K562 (cell line): ENCODE results near the gene ITPR3. TPM values are rescaled to one million over a fixed set of nuclear protein-coding genes. Genes with fewer than 3 reads are reported as not detected.

Experiments used
- ATAC-seq: fragments of 200-7000 bp; cut with Tn5 transposase; 3 replicates; pipeline ENCODE4 v1.9.1; 2020; ENCODE audit warnings: moderate library complexity
- BruUV-seq: library from RNA; stranded (reverse); fragments of 400-500 nt; replicated peaks from 2 replicates; lab custom pipeline; 2021; lab: Mats Ljungman, UMichigan
- CTCF ChIA-PET: fragments of 300-600 bp; formaldehyde crosslinking; extraction: SDS; loops from one replicate; lab custom pipeline; 2021; ENCODE audit warnings: low intra/inter-chr PET ratio; lab: Yijun Ruan, JAX
- POLR2A ChIA-PET: fragments of 300-600, 350-650 bp; sonication (Branson Sonifier 250); formaldehyde crosslinking; extraction: SDS; loops from one replicate; lab custom pipeline; 2021; ENCODE audit warnings: antibody characterized with exemption, inconsistent platforms; lab: Yijun Ruan, JAX
- DNase-seq, 4 experiments: peaks; one replicate each; pipeline versions ENCODE4 v3.0.0 to v3.0.0-alpha.2; 2011 to 2018; ENCODE audit warnings: low spot score in 3 of 4, mixed read lengths in 3 of 4; ENCODE audit errors: extremely low read depth in 1 of 4
- FAIRE-seq: peaks from 2 replicates; lab custom pipeline; 2011; peaks lifted over from hg19 to GRCh38; lab: Jason Lieb, UNC
- H2AFZ ChIP-seq: 2 replicates; pipeline ENCODE4 v1.6.0; 2011; ENCODE audit warnings: low read depth, low read length, control low read depth, inconsistent platforms
- H3K27ac ChIP-seq: fragments of 200-600 bp; 3 replicates; pipeline ENCODE4 v1.8.0; 2011; ENCODE audit warnings: low read depth, mild to moderate bottlenecking, control low read depth, inconsistent platforms, low read length, moderate library complexity, mixed read lengths; ENCODE audit errors: extremely low read depth
- H3K27me3 ChIP-seq, 2 experiments: fragments of 300-600 bp in 1 of 2; 2 replicates in 1 of 2; 3 replicates in 1 of 2; pipeline versions ENCODE4 v1.6.0 to v1.8.0; 2011; ENCODE audit warnings: inconsistent platforms in 2 of 2, low read length in 2 of 2, mild to moderate bottlenecking in 1 of 2, mixed read lengths in 1 of 2, moderate library complexity in 1 of 2; ENCODE audit not compliant: control insufficient read depth in 2 of 2, insufficient read depth in 2 of 2
- H3K36me3 ChIP-seq: fragments of 300-600 bp; 3 replicates; pipeline ENCODE4 v1.8.0; 2011; ENCODE audit warnings: mild to moderate bottlenecking, low read length, inconsistent platforms; ENCODE audit not compliant: control insufficient read depth, insufficient read depth
- H3K4me1 ChIP-seq, 2 experiments: fragments of 200-600 bp in 1 of 2; replicated peaks in 1 of 2; 2 replicates in 1 of 2; 3 replicates in 1 of 2; pipeline versions ENCODE4 v1.5.1 to v1.8.0; 2011; ENCODE audit warnings: inconsistent platforms in 2 of 2, low read length in 2 of 2, mild to moderate bottlenecking in 1 of 2, mixed read lengths in 1 of 2, moderate library complexity in 1 of 2; ENCODE audit not compliant: control insufficient read depth in 2 of 2, insufficient read depth in 2 of 2
- H3K4me2 ChIP-seq: 2 replicates; pipeline ENCODE4 v1.6.1; 2011; ENCODE audit warnings: low read length, control low read depth, inconsistent platforms, mixed read lengths; ENCODE audit not compliant: insufficient read depth
- H3K4me3 ChIP-seq: fragments of 200-600 bp; sonication (generic), shearing (Covaris generic); 2 replicates; pipeline ENCODE4 v1.5.1; 2016; ENCODE audit warnings: control low read depth, inconsistent platforms
- H3K79me2 ChIP-seq: fragments of 200-600 bp; 3 replicates; pipeline ENCODE4 v1.8.0; 2011; ENCODE audit warnings: low read length, inconsistent platforms; ENCODE audit not compliant: control insufficient read depth, insufficient read depth
- H3K9ac ChIP-seq, 2 experiments: 2 replicates each; pipeline versions ENCODE4 v1.6.0 to v1.6.1; 2011; ENCODE audit warnings: low read depth in 2 of 2, low read length in 2 of 2, control low read depth in 1 of 2, inconsistent platforms in 1 of 2, mild to moderate bottlenecking in 1 of 2, mixed read lengths in 1 of 2; ENCODE audit not compliant: insufficient read depth in 1 of 2
- H3K9me1 ChIP-seq: one replicate; pipeline ENCODE4 v1.6.0; 2011; ENCODE audit warnings: inconsistent platforms, mild to moderate bottlenecking, low read length, moderate library complexity; ENCODE audit not compliant: control insufficient read depth, insufficient read depth
- H3K9me3 ChIP-seq: replicated peaks from 2 replicates; pipeline ENCODE4 v1.5.1; 2011; ENCODE audit warnings: low read depth, low read length, inconsistent platforms; ENCODE audit not compliant: control insufficient read depth, insufficient read depth
- H4K20me1 ChIP-seq: replicated peaks from 2 replicates; pipeline ENCODE4 v1.6.1; 2011; ENCODE audit warnings: low read length, inconsistent platforms, mixed read lengths; ENCODE audit not compliant: control insufficient read depth, insufficient read depth
- PHF8 ChIP-seq: fragments of 200-600 bp; sonication (generic); IDR thresholded peaks from 2 replicates; pipeline ENCODE4 v1.6.1; 2012; ENCODE audit warnings: mixed run types, mild to moderate bottlenecking, inconsistent platforms, low read length, moderate library complexity, borderline replicate concordance
- POLR2G ChIP-seq: fragments of 200-400 bp; formaldehyde crosslinking; IDR thresholded peaks from 2 replicates; pipeline ENCODE4 v1.6.1; 2017; ENCODE audit warnings: low read depth, mild to moderate bottlenecking, antibody characterized with exemption, low read length, moderate library complexity
- STAG1 ChIP-seq: sonication (generic); formaldehyde crosslinking; IDR thresholded peaks from 2 replicates; pipeline ENCODE4 v1.5.0; 2020; ENCODE audit warnings: missing genetic modification reagents, borderline replicate concordance
- TCF15 ChIP-seq: fragments of 250-450 bp; sonication (Bioruptor Pico); IDR thresholded peaks from 2 replicates; pipeline ENCODE4 v1.8.0; 2022; ENCODE audit warnings: moderate library complexity, mild to moderate bottlenecking, inconsistent platforms
- ZKSCAN1 ChIP-seq: fragments of 150-350 bp; IDR thresholded peaks from 2 replicates; pipeline ENCODE4 v1.6.1; 2016; ENCODE audit warnings: low read depth, low read length
- ZNF444 ChIP-seq: fragments of 250-450 bp; sonication (Bioruptor Pico); IDR thresholded peaks from 2 replicates; pipeline ENCODE4 v1.4.0; 2020; ENCODE audit warnings: mild to moderate bottlenecking, moderate library complexity
- WGBS: fragments of 100-300 bp; shearing (Covaris generic); methylation state at CpG from one replicate; pipeline ENCODE4 v1.1.6; 2016; ENCODE audit warnings: low coverage, mixed read lengths; ENCODE audit not compliant: insufficient coverage; ENCODE audit errors: missing lambda C conversion rate; 5-methylcytosine and 5-hydroxymethylcytosine counted together
- in situ Hi-C: fragments of 300-500 bp; cut with MboI; formaldehyde crosslinking; loops from 4 replicates; pipeline ENCODE4 v1.15.0; 2018; ENCODE audit warnings: inconsistent platforms, mixed read lengths
- intact Hi-C: fragments of 100-400 bp; cut with micrococcal nuclease; formaldehyde crosslinking; loops from 2 replicates; pipeline ENCODE4 v1.14.2; 2022
- polyA plus RNA-seq, 8 experiments: library from polyadenylated mRNA; depleted of rRNA in 4 of 8; stranded (reverse) in 5 of 8; unstranded in 3 of 8; fragments of >200 nt; fragmentation: Nextera tagmentation in 2 of 8; fragmentation: Illumina TruSeq in 1 of 8; extraction: Ambion mirVana in 2 of 8; extraction: Trizol in 1 of 8; gene quantifications; 2 replicates each; pipeline versions ENCODE4 v1.2.1 to v1.2.3, GENCODE V29; 2011 to 2014; ENCODE audit warnings: inconsistent platforms in 1 of 8, missing spikeins in 1 of 8
- total RNA-seq, 7 experiments: library from RNA; depleted of rRNA in 6 of 7; stranded (reverse); fragments of >200 nt in 6 of 7; fragmentation: Illumina TruSeq in 2 of 7; extraction: Trizol in 2 of 7; gene quantifications; 2 replicates each; pipeline versions ENCODE4 v1.2.1 to v1.2.3, GENCODE V29; 2011 to 2021; ENCODE audit warnings: low replicate concordance in 1 of 7
- TF ChIP-seq, protein P1 (sequence below): sonication (generic); formaldehyde crosslinking; IDR thresholded peaks from 2 replicates; pipeline ENCODE4 v1.8.0; 2022; ENCODE audit warnings: mild to moderate bottlenecking, missing genetic modification reagents

The ITPR3 gene
- total and polyA plus RNA-seq, 9 of the 15 experiments (the other 6 are each of a cell fraction or from before 2014, with no cell fraction given): 0.39 to 35.7 (median 13.2) TPM

- Histone ChIP-seq H4K20me1 (no peaks in the 10 kb centered on the region), H3K9ac (peak overlapping the region in 1 of 2 experiments; percentile 72; a peak in 2 of 4 replicates), H3K9me1 (no peaks in the 10 kb centered on the region), H3K4me2 (no peak overlapping the region), H3K36me3 (peaks cover 62% of the 10 kb centered on the region), H3K4me1 (peaks cover 0 to 7% of the 10 kb centered on the region in 2 experiments; a peak in 1 of 5 replicates), H3K4me3 (no peak overlapping the region)
- 93% methylated on average over 11 of the region's 11 CpGs for WGBS
- POLR2A ChIA-PET: interaction anchor here (0.5 to 1.0 kb wide), 2 partner anchors 10 to 11 kb away, joined by 3 read pairs; no protein-coding TSS in a partner anchor
- FAIRE-seq (no peak), ATAC-seq (no peak)
- intact Hi-C loops: no loop called here
- TF ChIP-seq TCF15 (CRISPR knock-in tag): no peak
- no peak for TF ChIP-seq ZKSCAN1
- TF ChIP-seq, protein P1, sequence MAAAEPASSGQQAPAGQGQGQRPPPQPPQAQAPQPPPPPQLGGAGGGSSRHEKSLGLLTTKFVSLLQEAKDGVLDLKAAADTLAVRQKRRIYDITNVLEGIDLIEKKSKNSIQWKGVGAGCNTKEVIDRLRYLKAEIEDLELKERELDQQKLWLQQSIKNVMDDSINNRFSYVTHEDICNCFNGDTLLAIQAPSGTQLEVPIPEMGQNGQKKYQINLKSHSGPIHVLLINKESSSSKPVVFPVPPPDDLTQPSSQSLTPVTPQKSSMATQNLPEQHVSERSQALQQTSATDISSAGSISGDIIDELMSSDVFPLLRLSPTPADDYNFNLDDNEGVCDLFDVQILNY (CRISPR knock-in tag): no peak
- 0 out of 2 replicates have a peak, but pooled peaks have one; percentile 23 for TF ChIP-seq STAG1
- no peak for TF ChIP-seq PHF8
- no peak for TF ChIP-seq ZNF444 (CRISPR knock-in tag)
- peak; percentile 37; the same call in 1 of the 2 replicates for TF ChIP-seq POLR2G
- TF ChIP-seq, all 486 proteins: peak for 2
- Histone ChIP-seq H3K27ac (no peak overlapping the region), H3K9me3 (no peaks in the 10 kb centered on the region), H3K27me3 (no peaks in the 10 kb centered on the region), H2AFZ (no peak overlapping the region), H3K79me2 (peaks cover 7% of the 10 kb centered on the region; the same call in 1 of the 3 replicates)
- BruUV-seq: no TSS peak
- CTCF ChIA-PET: no interaction called here
- in situ Hi-C loops: loop anchor here (5.0 kb wide), 1 partner anchor 117 kb away; no protein-coding TSS in a partner anchor
- no peak for DNase-seq
These were observed 83.3 kb downstream of the ITPR3 start for GRCh38 chr6:33704215-33705066.
